Naive thymus-derived CD8-positive, alpha-beta T cell (primary cell): ENCODE results near the gene PIEZO2. TPM values are rescaled to one million over a fixed set of nuclear protein-coding genes. Genes with fewer than 3 reads are reported as not detected.

ENCODE experiments used
- ATAC-seq, 2 donors: fragments of 150-1000 bp; cut with Tn5 transposase in 1 of 2; sonication (Bioruptor Pico), chemical (Tn5 transposase) in 1 of 2; 1 replicate in 1 of 2; 2 replicates in 1 of 2; pipeline ENCODE4 v1.10.0; 2021; ENCODE audit warnings: mild to moderate bottlenecking in 2 of 2, moderate library complexity in 2 of 2
- POLR2A ChIA-PET: fragments of 350-600 bp; sonication (Branson Sonifier 250); formaldehyde crosslinking; loops from one replicate; lab custom pipeline; 2021; ENCODE audit warnings: antibody characterized with exemption; lab: Charles Lee
- DNase-seq, 10 donors: peaks; one replicate each; pipeline versions ENCODE4 v3.0.0 to v3.0.0-alpha.2; 2020 to 2022
- H3K27ac Mint-ChIP-seq, 10 donors: one replicate each; pipeline ENCODE4 v1.8.0; 2020 to 2022; ENCODE audit warnings: mild to moderate bottlenecking in 10 of 10, mixed read lengths in 10 of 10, moderate library complexity in 4 of 10, inconsistent platforms in 1 of 10
- H3K27me3 Mint-ChIP-seq, 5 donors: one replicate each; pipeline ENCODE4 v1.8.0; 2021 to 2022; ENCODE audit warnings: mixed read lengths in 5 of 5
- H3K36me3 Mint-ChIP-seq, 3 donors: one replicate each; pipeline ENCODE4 v1.8.0; 2020 to 2022; ENCODE audit warnings: mixed read lengths in 3 of 3, mild to moderate bottlenecking in 2 of 3, inconsistent platforms in 1 of 3
- H3K4me1 Mint-ChIP-seq, 4 donors: one replicate each; pipeline ENCODE4 v1.8.0; 2021 to 2022; ENCODE audit warnings: mixed read lengths in 4 of 4
- H3K4me3 Mint-ChIP-seq, 10 donors: one replicate each; pipeline ENCODE4 v1.8.0; 2020 to 2022; ENCODE audit warnings: mild to moderate bottlenecking in 10 of 10, mixed read lengths in 10 of 10, moderate library complexity in 6 of 10, inconsistent platforms in 1 of 10
- H3K9me3 Mint-ChIP-seq, 9 donors: one replicate each; pipeline ENCODE4 v1.8.0; 2020 to 2022; ENCODE audit warnings: mixed read lengths in 9 of 9, mild to moderate bottlenecking in 3 of 9, inconsistent platforms in 1 of 9, moderate library complexity in 1 of 9
- polyA plus RNA-seq, 3 donors: library from polyadenylated mRNA; unstranded; fragments of 300-500 nt; fragmentation: Illumina TruSeq; gene quantifications; one replicate each; pipeline ENCODE4 v1.2.3, GENCODE V29; 2021
- total RNA-seq, 8 experiments: library from RNA in 2 of 8; stranded (reverse) in 2 of 8; gene quantifications; one replicate each; pipeline ENCODE4 v1.2.3 and lab custom pipeline; 2021 to 2026

The PIEZO2 gene
- total and polyA plus RNA-seq, 5 experiments from 2014 or later: not detected

DNA sequence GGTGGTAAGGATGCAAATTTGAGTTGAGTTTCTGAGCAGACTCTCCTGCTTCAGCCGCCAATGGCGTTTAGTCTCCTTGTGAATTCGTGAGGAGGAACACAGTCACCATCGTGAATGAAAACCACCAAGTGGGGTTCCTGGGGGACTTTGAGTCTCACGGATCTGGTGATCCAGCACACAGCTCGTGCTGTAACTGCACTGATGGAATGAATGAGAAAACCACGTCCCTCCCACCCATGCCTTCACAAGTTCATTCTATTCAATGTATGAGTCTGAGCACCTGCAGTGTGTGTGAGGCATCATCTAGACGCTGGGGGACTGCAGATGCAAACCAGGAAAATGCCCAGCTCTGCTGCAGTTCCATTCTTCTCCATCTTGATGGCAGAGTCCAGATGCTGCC lies 127.9 kb downstream of the PIEZO2 start:
- DNase-seq (no peak), ATAC-seq (no peak)
- Mint-ChIP-seq H3K27ac (no peak overlapping the region), H3K4me1 (no peaks in the 10 kb centered on the region), H3K27me3 (peaks cover 0 to under 1% (median 0%) of the 10 kb centered on the region in 5 donors), H3K9me3 (no peaks in the 10 kb centered on the region), H3K36me3 (no peaks in the 10 kb centered on the region), H3K4me3 (no peak overlapping the region)
- POLR2A ChIA-PET: no interaction called here

DNA sequence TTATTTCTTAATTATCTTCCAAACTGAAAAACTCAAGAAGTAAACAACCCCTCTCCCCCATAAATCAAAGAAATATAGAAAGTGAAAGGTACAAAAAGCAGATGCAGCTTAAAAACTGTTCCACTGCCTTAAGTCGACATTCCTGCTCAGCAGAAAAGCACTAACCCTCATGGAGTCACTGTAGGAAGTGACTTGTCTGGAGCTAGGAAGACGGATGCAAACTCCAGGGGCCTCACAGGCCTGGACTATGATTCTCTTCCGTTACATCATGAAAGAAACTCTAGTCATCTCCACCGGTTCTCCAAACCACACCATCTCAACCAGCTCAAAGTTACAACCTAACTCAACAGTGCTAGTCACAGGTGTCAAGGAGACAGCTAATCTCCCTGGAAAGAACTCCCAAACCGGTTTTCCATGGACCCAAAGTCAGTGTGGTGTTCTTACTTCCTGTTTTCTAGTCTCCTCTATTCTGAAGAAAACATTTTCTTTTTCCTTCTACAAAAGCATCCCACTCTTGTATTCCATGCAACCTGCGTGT lies 128.4 kb downstream of the PIEZO2 start:
- H3K27ac Mint-ChIP-seq: no peak overlapping the region
- POLR2A ChIA-PET: no interaction called here
- H3K36me3 Mint-ChIP-seq: no peaks in the 10 kb centered on the region
- H3K4me3 Mint-ChIP-seq: no peak overlapping the region
- no peaks in the 10 kb centered on the region for H3K9me3 Mint-ChIP-seq
- no peaks in the 10 kb centered on the region for H3K4me1 Mint-ChIP-seq
- no peaks in the 10 kb centered on the region for H3K27me3 Mint-ChIP-seq
- DNase-seq: no peak
- ATAC-seq: no peak

DNA sequence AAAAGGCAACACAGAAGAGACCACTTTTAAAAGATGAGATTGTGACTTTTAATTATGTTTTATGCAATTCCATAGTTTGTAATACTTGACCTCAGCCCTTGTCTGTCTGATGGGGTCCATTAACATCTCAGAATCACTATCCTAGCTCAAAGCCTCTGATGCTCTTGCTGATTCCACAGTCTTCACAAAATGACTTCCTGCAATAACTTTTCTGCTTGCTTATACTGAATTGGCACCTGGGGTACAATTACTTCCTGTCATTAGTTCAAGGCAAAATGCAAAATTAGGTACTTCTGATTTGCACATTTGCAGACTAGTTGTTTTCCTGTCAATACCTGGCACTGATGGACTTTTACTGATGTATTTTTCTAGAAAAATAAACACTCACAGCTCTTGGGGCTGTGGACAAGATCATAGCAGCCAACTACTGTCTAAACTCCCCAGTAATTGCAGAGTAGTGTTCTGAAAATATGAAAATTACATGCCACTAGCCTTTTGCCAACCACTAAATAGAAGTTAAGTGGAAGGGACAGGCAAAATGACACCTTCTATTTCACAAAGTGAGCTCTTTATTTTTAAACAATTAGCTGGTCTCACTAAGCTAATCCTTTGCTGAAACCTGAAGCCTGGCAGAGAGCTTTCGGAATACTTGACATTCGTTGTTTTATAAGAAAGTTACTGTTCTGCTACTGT lies 129.1 kb downstream of the PIEZO2 start:
- DNase-seq: no peak
- no peak for ATAC-seq
- Mint-ChIP-seq H3K4me3 (no peak overlapping the region), H3K9me3 (no peaks in the 10 kb centered on the region), H3K36me3 (no peaks in the 10 kb centered on the region), H3K27me3 (no peaks in the 10 kb centered on the region), H3K4me1 (no peaks in the 10 kb centered on the region), H3K27ac (no peak overlapping the region)
- POLR2A ChIA-PET: no interaction called here

DNA sequence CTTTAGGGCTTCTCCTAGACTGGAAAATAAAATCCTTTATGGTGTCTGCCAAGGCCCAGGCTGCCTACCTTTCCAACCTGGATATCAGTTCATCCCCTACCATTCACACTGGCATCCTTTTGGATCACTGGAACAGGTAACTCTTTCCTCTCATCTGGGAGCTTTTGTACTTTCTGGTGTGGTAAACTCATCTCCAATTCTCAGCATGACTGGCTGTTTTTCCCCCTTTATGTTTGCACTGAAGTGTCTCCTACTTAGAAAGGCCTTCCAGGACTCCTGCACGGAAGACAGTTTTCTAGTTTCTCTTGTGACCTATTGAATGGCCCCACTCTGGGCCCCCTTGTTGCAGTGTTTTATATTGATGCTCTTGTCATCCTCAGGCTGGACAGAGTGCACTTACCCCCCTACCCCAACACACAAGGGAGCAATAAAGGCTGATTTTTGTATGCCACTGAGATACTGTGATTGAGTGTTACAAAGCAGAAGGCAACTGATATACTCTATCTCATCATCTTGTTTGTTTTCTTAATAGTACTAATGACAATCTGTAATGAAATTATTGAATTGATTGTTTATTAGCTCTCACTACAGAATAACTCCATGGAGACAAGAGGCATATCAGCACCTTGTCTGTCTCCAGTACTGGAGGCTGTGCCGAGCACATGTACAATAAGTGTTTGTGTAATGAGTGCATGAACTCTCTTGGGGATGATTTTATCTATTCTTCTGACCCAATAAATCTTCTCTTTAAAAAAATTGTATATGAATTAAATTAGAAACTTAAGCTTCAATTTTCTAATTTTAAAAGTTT lies 129.9 kb downstream of the PIEZO2 start:
- DNase-seq: no peak
- Mint-ChIP-seq H3K4me3 (no peak overlapping the region), H3K27ac (no peak overlapping the region), H3K36me3 (no peaks in the 10 kb centered on the region), H3K4me1 (no peaks in the 10 kb centered on the region), H3K9me3 (no peaks in the 10 kb centered on the region), H3K27me3 (no peaks in the 10 kb centered on the region)
- ATAC-seq: no peak
- POLR2A ChIA-PET: no interaction called here

DNA sequence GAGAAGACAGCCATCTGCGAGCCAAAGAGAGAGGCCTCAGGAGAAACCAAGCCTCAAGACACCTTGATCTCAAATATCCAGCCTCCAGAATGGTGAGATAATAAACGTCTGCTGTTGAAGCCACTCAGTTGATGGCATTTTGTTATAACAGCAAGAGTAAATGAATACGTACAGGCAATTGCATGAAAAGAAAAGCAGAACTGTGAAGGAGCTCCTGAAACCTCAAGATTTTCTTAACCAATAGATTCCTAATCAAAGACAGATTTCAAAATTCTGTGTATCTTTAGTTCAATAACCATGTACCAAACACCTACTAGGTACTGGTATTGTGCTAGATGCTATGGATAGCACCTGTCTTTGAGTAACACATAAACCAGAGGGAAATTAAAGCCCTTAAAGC lies 139.5 kb downstream of the PIEZO2 start:
- Mint-ChIP-seq H3K4me1 (no peaks in the 10 kb centered on the region), H3K9me3 (no peaks in the 10 kb centered on the region), H3K27me3 (no peaks in the 10 kb centered on the region), H3K36me3 (no peaks in the 10 kb centered on the region), H3K4me3 (no peak overlapping the region), H3K27ac (no peak overlapping the region)
- no peak for ATAC-seq
- no peak for DNase-seq
- POLR2A ChIA-PET: no interaction called here

DNA sequence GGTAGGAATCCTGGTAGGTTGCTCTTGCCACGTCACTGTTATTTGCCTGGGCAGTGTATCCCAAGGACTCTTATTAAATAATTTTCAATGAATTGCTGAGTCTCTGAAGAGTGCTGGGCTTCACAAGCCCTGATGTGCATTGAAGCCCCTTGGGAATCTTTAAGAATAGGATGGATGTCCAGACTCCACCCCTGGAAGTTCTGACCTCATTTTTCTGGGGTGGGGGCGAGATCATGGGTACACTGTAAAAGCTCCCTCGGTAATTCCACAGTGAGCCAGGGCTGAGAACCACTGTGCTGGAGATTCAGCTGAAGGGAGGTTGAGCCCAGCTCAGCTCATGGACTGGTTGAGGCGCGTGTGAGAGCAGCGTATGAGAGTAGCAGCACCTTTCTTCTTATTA lies 140.2 kb downstream of the PIEZO2 start:
- POLR2A ChIA-PET: no interaction called here
- H3K9me3 Mint-ChIP-seq: no peaks in the 10 kb centered on the region
- no peak overlapping the region for H3K4me3 Mint-ChIP-seq
- H3K36me3 Mint-ChIP-seq: no peaks in the 10 kb centered on the region
- ATAC-seq (no peak), DNase-seq (no peak)
- no peaks in the 10 kb centered on the region for H3K27me3 Mint-ChIP-seq
- H3K4me1 Mint-ChIP-seq: no peaks in the 10 kb centered on the region
- H3K27ac Mint-ChIP-seq: no peak overlapping the region

DNA sequence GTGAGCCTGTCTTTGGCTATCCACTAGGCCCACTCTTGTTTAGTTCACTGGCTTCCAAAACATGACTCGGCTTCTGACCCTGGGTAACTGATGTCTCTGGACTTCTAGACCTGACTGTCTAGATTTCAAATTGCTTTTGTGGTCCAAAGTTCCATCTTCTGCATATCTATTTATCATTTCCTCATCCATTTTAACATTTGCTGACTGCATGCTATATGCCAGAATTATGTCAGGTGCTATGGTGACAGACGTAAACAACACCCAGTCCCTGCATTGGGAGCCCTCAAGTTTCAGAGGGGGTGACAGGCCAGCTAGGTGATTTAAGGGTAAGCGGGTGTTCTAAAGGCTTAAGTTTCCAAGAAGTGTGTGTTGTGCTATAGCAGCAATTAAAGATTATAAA lies 140.9 kb downstream of the PIEZO2 start:
- H3K36me3 Mint-ChIP-seq: no peaks in the 10 kb centered on the region
- POLR2A ChIA-PET: no interaction called here
- ATAC-seq (no peak), DNase-seq (no peak)
- H3K27me3 Mint-ChIP-seq: no peaks in the 10 kb centered on the region
- no peaks in the 10 kb centered on the region for H3K9me3 Mint-ChIP-seq
- no peak overlapping the region for H3K4me3 Mint-ChIP-seq
- no peaks in the 10 kb centered on the region for H3K4me1 Mint-ChIP-seq
- H3K27ac Mint-ChIP-seq: no peak overlapping the region

DNA sequence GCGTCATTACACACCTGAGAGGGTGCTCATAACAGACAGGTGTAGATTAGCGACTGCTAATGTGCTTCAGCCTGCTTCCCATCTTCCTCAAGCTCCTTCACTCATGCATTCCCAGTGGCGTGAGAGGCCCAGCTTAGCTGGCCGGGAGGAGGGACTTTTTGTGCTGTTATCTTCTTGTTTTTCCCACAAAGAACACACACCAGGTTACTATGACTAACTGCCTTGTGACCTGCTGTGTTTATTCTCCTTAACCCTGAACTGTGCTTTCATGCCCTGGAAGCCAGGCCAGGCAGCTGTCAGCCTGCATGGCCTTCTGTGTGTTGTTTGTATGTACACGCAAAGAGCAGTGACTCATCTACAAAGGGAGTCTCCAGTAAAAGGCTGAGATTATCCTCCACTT lies 143.8 kb downstream of the PIEZO2 start:
- DNase-seq: no peak
- no peak for ATAC-seq
- H3K27ac Mint-ChIP-seq: no peak overlapping the region
- H3K27me3 Mint-ChIP-seq: peaks cover 0 to 5% (median 0%) of the 10 kb centered on the region in 5 donors
- no peaks in the 10 kb centered on the region for H3K4me1 Mint-ChIP-seq
- POLR2A ChIA-PET: no interaction called here
- H3K4me3 Mint-ChIP-seq: no peak overlapping the region
- no peaks in the 10 kb centered on the region for H3K9me3 Mint-ChIP-seq
- H3K36me3 Mint-ChIP-seq: no peaks in the 10 kb centered on the region

DNA sequence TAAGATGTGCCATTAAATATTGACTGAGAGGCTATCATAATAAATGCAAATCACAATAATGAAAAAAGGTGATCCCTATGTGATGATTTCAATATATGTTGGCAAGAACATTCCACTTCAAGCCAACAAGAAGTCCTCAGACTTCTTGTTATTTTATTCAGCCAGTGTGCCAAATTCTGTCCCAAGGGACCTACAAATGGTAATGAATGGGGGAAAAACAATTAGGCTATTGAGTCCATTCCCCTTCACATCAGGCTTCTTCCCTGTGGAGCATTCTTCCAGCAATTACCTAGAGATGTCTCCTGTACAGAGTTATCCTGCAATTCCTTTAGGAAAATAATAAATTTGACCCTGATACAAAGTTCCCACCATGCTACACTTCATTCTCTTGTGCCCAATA lies 144.4 kb downstream of the PIEZO2 start:
- no peaks in the 10 kb centered on the region for H3K36me3 Mint-ChIP-seq
- peaks cover 0 to 2% (median 0%) of the 10 kb centered on the region in 9 donors for H3K9me3 Mint-ChIP-seq
- no peak for ATAC-seq
- H3K27me3 Mint-ChIP-seq: peaks cover 0 to 5% (median 0%) of the 10 kb centered on the region in 5 donors
- POLR2A ChIA-PET: no interaction called here
- no peak overlapping the region for H3K4me3 Mint-ChIP-seq
- no peaks in the 10 kb centered on the region for H3K4me1 Mint-ChIP-seq
- DNase-seq: no peak
- no peak overlapping the region for H3K27ac Mint-ChIP-seq

DNA sequence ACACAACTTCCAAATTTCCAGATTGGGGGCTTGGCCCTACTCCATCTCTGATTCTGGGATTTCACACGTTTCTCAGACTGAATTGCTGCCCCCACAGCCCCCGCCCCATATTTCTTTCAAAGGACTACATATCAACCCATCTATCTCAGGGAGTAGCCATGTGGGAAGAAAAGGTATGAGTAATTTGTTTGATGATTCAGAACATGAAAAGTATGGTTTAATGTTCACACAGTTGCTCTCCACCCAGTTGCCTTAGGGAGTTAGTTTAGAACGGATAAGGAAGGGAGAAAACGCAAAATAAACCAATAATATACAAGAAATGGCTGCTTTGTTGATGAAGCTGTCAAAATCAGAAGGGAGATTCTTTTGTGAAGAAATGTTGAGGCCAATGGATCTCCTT lies 145.1 kb downstream of the PIEZO2 start:
- no peak for ATAC-seq
- H3K36me3 Mint-ChIP-seq: no peaks in the 10 kb centered on the region
- H3K4me1 Mint-ChIP-seq: no peaks in the 10 kb centered on the region
- POLR2A ChIA-PET: no interaction called here
- H3K27me3 Mint-ChIP-seq: peaks cover 0 to 5% (median 0%) of the 10 kb centered on the region in 5 donors
- H3K27ac Mint-ChIP-seq: no peak overlapping the region
- no peak for DNase-seq
- H3K9me3 Mint-ChIP-seq: peaks cover 0 to 3% (median 0%) of the 10 kb centered on the region in 9 donors
- no peak overlapping the region for H3K4me3 Mint-ChIP-seq

DNA sequence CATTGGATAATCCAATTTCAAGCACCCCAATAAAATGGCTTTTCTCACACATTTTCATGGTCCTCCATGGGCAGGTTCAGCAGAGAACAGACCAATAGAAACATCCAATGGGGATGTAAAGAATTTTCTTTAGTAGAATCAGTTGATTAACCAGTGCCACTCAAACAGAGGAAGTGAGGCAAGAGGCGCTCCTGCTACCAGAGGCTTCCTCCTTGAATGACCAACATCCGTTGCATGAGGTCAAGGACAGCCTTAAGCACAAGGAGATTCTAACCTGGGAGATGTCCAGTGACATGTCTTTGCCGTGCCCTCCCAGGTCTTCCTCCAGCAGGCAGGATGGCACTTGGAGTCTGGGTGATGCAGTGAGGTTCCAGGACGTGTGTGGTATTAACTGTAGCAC lies 146.6 kb downstream of the PIEZO2 start:
- POLR2A ChIA-PET: no interaction called here

DNA sequence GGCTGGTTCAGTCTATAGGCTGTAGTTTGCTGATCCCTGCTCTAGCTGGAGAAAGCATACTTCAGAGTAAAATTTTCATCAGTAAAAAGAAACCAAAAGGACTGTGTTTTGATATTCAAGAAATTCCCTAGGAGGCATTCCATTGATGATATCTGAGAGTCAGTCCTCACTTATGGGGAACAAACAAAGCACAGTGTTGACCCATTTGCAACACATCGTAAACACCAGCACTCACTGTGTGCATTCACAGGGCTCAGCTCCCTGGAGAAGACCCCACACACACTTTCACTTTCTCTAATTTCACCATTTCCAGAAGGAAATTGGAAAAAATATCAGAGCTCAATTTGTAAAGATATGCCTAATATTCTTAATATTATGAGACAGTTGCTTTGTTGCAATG lies 147.1 kb downstream of the PIEZO2 start:
- no peaks in the 10 kb centered on the region for H3K4me1 Mint-ChIP-seq
- H3K36me3 Mint-ChIP-seq: no peaks in the 10 kb centered on the region
- POLR2A ChIA-PET: no interaction called here
- peaks cover 0 to 5% (median 0%) of the 10 kb centered on the region in 5 donors for H3K27me3 Mint-ChIP-seq
- ATAC-seq: no peak
- DNase-seq: no peak
- H3K9me3 Mint-ChIP-seq: peaks cover 0 to 12% (median 7%) of the 10 kb centered on the region in 9 donors
- no peak overlapping the region for H3K27ac Mint-ChIP-seq
- H3K4me3 Mint-ChIP-seq: no peak overlapping the region

More for the DNA sequence above, 146.6 kb downstream of the PIEZO2 start:
- DNase-seq: no peak
- Mint-ChIP-seq H3K27ac (no peak overlapping the region), H3K4me3 (no peak overlapping the region), H3K9me3 (peaks cover 0 to 7% (median 3%) of the 10 kb centered on the region in 9 donors), H3K27me3 (peaks cover 0 to 5% (median 0%) of the 10 kb centered on the region in 5 donors), H3K4me1 (no peaks in the 10 kb centered on the region), H3K36me3 (no peaks in the 10 kb centered on the region)
- ATAC-seq: no peak

DNA sequence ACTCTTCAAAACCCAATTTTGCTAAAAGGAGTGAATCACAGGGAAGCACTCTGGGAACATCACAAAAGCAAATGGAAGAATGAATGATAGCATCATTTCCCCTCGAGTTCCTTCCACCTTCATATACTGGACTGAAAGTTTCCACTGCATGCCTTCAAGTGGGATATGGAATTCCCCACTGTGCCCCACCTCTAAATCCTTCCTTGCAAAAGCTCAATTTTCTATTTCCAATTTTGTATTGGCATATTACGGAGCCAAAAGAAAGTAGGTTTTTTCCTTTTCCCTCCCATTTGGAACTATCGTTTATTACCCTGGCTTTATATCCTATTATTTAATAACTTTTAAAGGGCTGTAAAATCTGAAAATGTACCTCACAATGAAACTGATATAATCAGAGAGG lies 149.3 kb downstream of the PIEZO2 start:
- no peaks in the 10 kb centered on the region for H3K4me1 Mint-ChIP-seq
- ATAC-seq (no peak), DNase-seq (no peak)
- no peak overlapping the region for H3K27ac Mint-ChIP-seq
- H3K27me3 Mint-ChIP-seq: peaks cover 0 to 8% (median 0%) of the 10 kb centered on the region in 5 donors
- peaks cover 0 to 9% (median 2%) of the 10 kb centered on the region in 3 donors for H3K36me3 Mint-ChIP-seq
- POLR2A ChIA-PET: no interaction called here
- peaks cover 0 to 27% (median 18%) of the 10 kb centered on the region in 9 donors for H3K9me3 Mint-ChIP-seq
- H3K4me3 Mint-ChIP-seq: no peak overlapping the region
